Stimulated activated CD4-positive, alpha-beta T cell treated with anti-CD3 and anti-CD28 coated beads, Interleukin-15, amount 100 ng/mL, for 48 hours (primary cell): Measurements from ENCODE around the gene COL6A3.

Source experiments
- DNase-seq, 2 donors: peaks; one replicate each; pipeline ENCODE4 v3.0.0-alpha.2; 2020; ENCODE audit warnings: low read depth in 2 of 2

The COL6A3 gene, protein sequence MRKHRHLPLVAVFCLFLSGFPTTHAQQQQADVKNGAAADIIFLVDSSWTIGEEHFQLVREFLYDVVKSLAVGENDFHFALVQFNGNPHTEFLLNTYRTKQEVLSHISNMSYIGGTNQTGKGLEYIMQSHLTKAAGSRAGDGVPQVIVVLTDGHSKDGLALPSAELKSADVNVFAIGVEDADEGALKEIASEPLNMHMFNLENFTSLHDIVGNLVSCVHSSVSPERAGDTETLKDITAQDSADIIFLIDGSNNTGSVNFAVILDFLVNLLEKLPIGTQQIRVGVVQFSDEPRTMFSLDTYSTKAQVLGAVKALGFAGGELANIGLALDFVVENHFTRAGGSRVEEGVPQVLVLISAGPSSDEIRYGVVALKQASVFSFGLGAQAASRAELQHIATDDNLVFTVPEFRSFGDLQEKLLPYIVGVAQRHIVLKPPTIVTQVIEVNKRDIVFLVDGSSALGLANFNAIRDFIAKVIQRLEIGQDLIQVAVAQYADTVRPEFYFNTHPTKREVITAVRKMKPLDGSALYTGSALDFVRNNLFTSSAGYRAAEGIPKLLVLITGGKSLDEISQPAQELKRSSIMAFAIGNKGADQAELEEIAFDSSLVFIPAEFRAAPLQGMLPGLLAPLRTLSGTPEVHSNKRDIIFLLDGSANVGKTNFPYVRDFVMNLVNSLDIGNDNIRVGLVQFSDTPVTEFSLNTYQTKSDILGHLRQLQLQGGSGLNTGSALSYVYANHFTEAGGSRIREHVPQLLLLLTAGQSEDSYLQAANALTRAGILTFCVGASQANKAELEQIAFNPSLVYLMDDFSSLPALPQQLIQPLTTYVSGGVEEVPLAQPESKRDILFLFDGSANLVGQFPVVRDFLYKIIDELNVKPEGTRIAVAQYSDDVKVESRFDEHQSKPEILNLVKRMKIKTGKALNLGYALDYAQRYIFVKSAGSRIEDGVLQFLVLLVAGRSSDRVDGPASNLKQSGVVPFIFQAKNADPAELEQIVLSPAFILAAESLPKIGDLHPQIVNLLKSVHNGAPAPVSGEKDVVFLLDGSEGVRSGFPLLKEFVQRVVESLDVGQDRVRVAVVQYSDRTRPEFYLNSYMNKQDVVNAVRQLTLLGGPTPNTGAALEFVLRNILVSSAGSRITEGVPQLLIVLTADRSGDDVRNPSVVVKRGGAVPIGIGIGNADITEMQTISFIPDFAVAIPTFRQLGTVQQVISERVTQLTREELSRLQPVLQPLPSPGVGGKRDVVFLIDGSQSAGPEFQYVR (N-terminal part only)

DNA sequence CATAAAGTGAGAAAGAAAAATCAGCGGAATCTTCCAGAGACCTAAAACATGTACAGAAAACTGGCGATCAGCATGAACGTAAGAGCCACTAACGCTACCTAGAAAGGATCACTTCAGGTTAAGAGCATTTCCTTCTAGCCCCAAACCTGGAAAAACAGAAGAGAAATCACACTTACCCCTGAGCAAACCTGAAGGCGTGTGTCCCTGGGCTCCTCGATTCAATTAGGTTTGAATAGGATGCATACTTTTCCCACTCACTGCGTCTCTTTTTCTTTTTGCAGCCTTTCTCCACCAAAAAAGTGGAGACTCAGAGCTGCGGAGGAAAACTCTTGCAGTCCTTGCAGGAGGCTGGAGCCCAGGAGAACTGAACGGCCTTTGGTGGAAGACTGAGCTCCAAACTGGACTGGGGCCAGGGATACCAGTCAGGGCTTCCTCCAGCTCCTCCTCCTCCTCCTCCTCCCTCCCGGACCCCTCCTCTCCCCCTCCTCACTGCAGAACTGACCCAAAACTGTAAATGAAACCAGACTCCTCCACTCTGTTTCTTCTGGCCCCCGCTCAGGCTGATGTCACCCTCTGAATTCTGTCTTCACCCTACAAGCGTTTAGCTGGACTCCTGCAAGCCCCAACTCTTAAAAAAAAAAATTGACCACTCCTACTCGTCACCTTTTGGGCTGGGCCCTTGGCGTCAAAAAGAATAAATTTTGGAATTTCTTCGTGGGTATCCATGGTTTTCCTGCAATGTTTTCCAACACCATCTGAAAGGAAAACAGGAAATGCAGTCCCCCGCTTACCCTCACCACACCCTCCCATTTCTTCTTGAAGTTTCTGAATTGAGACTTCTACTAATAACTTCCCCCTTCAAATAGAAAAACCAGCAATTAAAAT, at the start of gene COL6A3:
Gene COL6A3, minus strand, starts transcription at position 388 of the 885 bp plus-strand sequence. CDS start 17,347 bp downstream, outside the sequence.
- DNase-seq: no peak

DNA sequence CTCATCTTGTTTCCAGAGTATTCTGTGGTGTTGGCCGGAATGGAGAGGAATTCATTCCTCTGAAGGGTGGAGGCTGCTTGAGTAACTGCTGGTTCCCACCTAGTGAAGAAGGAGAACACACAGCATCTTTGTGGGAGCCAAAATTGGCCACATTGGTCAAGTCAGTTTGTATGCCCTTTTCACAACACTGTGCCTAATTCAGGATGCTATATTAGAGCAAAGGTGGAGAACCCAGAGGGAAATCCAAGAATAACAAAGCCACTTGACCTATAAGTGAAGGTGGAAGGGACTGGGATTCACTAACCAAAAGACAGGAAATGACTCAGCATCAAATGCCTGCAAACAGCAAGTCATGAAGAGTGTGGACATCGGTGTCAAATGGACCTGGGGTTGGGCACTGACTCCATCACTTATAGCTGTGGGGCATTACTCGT, 45.8 kb upstream of the COL6A3 start:
- no peak for DNase-seq

DNA sequence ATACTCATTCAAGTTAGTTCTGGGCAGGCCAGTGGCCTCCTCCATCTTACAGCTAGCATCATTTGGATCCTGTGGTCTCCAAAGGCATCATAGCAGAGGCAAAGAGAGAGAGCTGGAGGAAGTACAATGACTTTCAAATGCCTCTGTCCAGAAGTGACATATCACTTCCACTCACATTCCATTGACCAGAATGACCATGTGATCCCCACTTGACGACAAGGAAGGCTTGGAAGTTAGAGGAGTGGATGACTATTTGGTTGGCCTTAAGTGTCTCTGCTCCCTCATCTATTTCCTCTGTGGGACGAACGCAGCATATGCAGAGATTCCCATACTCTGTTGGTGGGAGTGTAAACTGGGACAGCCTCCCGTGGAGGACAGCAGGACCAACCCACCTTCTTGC, 45.3 kb upstream of the COL6A3 start:
- DNase-seq: no peak

DNA sequence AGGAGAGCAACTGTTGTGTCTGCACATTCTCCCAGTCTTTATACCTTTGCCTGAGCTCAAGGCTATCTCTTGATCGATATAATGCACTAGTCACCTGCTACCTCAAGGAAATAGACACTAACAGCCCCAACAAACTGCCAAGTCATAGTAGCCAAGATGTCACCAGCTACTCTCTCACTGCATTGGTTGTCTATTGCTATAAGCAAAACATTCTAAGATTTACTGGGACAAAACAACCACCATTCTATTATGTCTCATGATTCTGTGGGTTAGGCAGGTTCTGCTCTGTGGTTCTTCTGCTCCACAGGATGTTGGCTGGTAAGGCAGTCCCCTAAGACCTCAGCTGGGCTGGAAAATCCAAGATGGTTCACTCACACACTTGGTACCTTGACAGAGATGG, 44.6 kb upstream of the COL6A3 start:
- DNase-seq: no peak

DNA sequence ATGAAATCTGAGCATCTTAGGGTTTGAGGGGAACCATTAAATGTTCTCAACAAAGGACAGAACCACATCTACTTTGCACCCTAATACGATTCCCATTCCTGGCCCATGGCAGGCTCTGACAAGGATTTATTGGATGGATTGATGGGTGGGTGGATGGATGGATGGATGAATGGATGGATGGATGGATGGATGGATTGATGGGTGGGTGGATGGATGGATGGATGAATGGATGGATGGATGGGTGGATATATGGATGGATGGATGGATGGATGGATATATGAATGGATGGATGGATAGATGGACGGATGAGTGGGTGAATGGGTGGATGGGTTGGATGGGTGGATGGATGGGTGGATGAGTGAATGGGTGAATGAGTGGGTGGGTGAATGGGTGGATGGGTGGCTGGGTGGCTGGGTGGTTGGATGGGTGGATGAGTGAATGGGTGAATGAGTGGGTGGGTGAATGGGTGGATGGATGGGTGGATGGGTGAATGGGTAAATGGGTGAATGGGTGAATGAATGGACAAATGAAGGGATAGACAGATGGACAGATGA, 43.5 kb upstream of the COL6A3 start:
- DNase-seq: no peak

DNA sequence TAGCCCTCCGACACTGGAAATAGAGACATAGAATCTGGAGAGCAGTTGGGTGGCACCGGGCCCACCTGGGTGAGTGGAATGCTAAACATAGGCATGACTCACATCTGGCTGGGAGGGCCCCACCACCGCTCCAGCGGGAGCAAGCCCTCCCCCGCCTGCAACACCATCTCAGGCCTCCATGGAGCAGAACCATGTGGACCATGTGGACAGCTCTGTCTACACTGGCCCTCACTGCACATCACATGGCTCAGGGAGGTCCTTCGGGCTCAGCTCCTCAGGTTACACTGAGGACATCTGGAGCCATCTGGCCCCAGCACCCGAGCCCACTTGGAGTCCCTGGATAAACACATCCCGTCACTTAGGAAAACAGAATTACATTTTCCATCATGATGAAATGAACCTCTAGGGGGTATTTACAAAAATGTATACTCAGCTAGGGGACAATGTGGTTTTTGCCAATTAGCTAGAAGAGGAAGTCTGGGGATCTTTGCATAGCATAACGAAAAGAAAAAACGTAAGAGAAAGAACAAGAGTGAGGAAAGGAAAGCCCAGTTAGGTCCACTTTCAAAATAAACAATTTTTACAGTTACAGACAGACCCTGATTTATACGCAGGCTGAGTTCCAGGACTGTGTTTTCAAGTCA, 42.4 kb upstream of the COL6A3 start:
- no peak for DNase-seq

DNA sequence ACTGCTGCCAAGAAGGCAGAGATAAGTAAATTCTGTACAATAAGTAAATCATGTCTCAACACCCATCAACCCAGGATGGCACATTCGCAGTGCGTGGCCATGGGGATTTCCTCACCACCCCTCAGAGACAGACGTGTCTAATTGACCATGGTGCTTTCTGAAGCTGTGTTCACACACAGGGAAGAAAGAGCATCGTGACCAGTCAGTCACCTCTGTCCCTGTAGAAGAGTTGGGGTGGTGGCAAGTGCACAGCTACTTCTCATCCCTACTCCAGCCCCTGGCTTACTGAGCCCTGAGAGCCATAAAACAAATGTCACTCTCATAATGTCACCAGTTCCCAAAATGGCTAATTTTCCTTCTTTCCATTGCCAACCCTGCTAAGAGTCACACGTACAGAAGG, 41.8 kb upstream of the COL6A3 start:
- DNase-seq: no peak

DNA sequence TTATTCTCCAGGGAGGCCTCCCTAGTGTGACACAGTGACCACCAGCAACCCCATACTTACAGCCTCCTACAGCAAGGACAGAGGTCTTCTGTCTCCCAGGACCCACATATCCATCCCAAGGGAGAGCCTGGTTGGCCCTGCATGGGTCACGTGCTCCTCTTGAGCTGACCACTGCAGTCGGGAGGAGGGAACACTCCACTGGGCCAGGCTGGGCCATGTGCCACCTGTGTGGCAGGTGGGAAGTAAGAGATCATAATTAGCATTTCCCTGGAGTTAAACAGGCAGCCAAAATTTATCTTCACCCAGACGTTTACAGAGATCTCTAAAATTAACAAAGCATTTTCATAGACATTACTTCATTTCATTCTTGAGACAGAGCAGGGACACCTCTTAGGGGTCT, 39.7 kb upstream of the COL6A3 start:
- no peak for DNase-seq

DNA sequence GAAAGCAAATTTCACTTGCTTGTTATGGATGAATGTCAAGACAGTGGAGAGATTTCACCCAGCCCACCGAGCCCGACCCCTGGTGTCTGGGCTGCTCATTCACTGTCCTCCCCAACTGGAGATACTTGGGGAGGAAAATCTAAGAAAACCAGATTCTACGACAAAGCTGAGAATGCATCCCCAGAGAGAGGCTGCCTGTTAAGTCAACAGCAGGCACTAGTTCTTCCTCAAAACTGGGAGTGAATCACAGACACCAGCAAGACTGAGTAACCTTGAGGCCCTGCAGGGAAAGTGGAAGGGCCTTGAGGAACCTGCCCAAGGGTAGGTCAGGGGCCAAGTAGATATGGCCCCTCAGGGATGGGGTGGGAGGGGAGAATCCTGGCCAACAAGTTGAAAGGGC, 38.9 kb upstream of the COL6A3 start:
- no peak for DNase-seq

DNA sequence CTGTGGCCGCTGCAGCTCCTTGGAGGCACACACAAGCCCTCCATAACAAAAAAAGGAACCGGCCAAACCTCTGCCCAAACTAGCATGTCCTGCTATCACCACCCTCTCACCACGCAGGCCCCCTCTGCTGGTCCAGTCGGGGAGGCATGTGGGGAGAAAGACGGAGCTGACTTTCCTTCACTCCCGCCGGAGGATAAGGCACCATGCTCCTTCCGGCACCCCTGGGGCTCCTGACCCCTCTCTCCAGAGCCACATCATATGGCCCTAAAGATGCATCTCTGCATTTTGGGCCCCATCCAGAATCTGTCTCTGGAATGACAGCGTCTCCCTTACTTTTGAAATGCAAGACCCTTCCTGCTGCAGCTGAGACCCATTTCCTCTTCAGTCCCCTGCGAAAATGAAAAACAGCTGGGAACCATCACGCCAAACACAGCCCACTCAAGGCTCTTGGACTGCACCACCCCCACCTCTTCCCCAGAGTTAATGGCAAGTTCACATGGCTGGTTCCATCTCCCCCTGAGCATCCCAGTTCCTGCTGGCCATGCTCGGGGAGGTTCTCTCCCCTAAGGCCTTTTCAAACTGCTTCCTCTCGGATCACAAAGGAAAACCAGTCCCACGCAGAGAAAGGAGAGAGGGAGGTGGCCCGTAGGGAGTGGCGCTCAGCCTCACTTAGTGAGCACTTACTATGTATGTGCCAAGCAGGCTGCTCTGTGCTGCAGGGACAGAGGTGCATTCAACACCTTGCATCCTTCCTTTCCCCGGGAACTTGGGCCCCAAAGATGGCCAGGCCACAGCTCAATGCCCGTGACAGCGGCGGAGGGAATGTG, 37.9 kb upstream of the COL6A3 start:
- DNase-seq: no peak

DNA sequence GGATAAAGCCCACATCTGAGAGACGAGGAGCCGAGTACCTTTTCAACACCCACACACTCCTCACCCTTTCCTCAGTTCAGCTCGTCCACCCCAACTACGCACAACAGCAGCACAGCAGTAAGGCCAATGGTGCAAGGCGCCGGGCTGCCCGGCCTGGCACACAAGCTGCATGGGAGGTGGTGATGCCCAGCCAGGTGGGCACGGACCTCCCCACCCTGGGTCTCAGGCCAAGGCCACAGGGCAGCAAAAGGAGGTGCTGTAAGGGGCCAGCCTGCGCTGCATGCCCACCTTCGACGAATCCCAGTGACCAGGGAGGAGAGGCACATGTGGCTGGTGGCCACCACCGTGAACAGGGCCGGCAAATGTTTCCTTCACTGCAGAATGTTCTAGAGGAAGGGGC, 36.6 kb upstream of the COL6A3 start:
- DNase-seq: no peak

DNA sequence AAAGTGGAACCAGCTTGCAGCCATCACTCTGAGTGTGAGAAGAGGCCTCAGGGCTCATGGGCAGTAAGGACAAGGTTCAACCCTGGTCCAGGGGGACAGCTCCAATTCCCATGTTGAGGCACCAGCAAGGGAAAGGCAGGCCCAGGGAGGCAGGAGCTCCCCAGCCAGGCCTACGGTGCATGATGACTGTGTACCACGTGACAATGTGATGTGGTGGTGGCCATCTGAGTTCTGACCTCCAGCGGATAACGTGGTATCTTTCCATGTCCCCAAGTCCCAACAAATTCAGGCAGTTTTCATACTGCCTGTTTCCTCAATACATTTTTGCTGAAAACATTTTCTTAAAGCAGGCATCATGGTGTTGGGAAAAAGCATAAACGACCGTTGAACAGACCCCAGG, 36.1 kb upstream of the COL6A3 start:
- DNase-seq: no peak

DNA sequence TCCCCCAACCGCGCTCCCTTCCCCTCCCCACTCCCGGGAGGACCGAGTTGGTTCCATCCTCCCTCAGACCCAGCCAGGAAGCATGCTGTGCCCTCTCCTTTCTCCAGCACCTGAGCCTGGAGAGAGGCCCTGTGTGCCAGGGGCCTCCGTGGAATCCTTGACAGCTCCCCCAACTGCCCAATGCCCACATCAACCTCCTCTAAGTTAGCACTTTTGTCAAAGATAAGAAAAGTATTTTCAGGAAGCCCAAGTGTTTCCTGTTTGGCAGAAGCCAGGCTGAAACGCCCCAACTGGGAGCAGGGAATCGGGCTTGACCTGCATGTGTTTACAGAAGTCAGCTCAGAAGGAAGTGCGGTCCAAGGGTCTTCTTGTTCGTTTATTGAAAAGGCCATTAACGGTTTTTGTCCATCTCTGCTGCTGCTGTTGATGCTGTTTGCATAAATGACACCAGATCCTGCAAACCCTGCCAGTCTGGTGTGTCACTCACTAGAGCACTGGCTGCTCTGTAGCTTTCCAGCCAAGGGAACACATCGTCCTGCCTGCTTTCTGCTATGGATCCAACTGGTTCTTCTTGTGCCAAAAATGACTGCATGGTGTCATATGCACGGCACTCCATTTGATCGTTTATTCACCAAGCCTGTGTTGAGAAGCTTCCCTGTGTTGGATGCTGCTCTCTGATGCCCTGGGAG, 35.4 kb upstream of the COL6A3 start:
- DNase-seq: no peak

DNA sequence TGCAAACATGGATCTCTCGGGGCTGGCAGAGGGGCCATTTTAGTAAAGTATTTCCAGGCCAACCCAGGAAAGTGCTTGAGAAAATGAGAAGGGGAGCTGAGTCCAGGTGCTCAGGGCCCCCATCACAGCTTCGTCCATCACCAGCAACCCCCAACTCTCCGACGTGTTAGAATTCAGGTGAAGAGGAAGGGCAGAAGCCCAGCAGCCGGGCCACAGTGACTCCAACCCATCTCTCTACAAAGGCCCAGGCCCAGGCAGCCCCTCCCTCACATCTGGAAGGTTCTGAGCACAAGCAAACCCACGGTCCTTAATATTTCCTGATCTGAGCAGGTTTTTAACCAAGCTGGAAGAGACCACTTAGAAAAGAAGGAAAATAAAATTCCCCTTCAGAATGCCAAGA, 34.7 kb upstream of the COL6A3 start:
- DNase-seq: no peak

DNA sequence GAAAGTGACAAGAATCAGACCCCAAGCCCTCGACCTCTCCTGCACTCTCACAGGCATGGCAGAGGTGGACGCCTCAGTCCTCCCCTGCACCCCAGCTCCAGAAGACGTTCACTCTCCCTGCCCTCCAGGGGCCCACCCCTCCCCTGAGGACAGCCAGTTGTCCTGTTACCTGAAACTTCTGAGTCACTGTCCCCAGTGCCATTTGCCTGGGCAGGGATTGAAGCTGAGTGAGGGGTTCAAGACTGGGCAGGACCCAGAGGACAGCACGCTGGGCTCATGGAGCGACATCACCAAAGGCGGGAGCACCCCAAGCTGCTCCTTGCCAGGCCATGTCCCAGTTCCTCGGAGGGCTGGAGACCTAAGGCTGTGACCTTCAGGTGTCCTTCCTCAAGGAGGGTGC, 34.2 kb upstream of the COL6A3 start:
- no peak for DNase-seq

DNA sequence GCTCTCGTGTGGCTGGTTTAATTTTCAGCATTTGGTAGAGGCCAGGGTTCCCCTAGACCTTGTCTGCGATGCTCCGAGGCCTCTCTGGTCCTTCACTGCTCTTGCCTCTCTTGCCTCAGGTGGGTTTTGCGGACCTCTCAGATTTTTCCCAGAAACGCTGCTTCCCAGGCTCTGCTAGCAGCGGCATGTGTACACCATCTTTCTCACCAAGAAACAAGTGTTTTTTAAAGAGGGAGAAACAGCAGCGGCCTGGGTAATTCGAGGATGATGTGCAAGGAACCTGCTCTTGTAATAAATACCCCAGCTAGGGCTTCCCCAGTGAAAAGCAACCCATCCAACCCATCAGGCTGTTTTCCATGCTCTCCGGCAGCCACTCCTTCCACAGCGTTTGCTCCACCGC, 33.5 kb upstream of the COL6A3 start:
- no peak for DNase-seq

DNA sequence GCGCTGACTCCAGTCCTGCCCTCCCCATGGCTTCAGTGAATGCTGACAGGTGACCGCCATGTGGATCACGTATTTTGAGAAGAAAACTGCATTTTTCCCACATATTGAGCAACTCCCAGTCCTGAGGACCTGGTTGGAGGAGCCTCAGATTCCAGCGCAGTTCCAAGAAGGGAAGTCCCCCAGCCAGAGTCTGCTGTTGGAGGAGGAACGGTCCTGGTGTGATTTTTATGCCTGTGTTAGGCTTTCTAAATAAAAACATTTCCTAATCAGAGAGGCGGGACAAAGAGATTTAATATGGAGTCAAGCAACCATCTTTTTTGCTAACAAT, 32.3 kb upstream of the COL6A3 start:
- no peak for DNase-seq

DNA sequence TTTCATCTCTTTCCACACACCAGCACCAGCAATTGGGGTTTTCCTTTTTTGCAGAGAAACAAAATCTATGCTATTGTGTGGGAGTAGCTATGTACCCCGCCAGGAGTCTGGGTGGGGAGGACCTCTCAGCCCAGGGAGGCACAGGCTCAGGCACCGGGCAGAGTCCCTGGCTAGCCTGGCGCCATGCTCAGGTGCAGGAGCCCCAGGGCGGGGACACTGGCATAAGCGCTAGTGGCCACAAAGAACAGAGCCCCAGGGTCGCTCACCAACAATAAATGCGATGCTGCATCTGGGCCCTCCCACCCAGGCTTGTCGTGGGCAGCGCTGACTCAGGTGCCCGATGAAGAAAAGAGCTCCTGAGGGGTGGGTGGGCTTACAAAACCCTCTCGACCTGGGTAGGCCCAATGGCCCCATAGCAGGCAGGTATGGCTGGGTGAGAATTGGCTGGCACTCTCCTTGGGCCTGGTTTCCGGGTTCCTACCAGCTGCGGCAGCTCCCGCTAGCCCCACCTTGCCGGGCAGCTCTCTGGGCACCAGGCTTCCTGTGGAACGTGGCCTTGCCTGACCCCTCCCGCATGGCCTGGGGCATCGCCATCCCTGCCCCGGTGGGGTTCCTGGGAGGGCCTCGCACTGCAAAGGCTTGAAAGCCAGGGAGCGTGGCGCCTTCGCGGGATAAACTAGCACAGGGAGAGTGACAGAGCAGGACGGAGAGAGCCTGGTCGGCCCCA, 31.8 kb upstream of the COL6A3 start:
- DNase-seq: no peak
